Effector memory CD4-positive, alpha-beta T cell (primary cell): ENCODE results near the gene ZNF610.
"Not testable (repeated sequence)": the region's sequence is repeated elsewhere in the genome, so short reads cannot be mapped to it uniquely, and the experiment has no call there.

Experiments
- DNase-seq, 3 donors: peaks; one replicate each; pipeline ENCODE4 v3.0.0-alpha.2; 2020
- H3K27ac ChIP-seq: 2 replicates; pipeline ENCODE4 v1.7.0; 2013; ENCODE audit warnings: mild to moderate bottlenecking, low read length, moderate library complexity; ENCODE audit not compliant: insufficient read depth, poor library complexity, severe bottlenecking
- H3K27me3 ChIP-seq: replicated peaks from 2 replicates; pipeline ENCODE4 v1.7.0; 2013; ENCODE audit warnings: mild to moderate bottlenecking, low read length; ENCODE audit not compliant: insufficient read depth, control insufficient read depth, poor library complexity, severe bottlenecking
- H3K36me3 ChIP-seq: 2 replicates; pipeline ENCODE4 v1.7.0; 2013; ENCODE audit warnings: mild to moderate bottlenecking, low read length, moderate library complexity; ENCODE audit not compliant: control insufficient read depth, insufficient read depth
- H3K4me1 ChIP-seq: 2 replicates; pipeline ENCODE4 v1.7.0; 2013; ENCODE audit warnings: low read length, mild to moderate bottlenecking; ENCODE audit not compliant: control insufficient read depth, insufficient read depth, poor library complexity, severe bottlenecking
- H3K4me3 ChIP-seq: 2 replicates; pipeline ENCODE4 v1.7.0; 2013; ENCODE audit warnings: low read length, low read depth, mild to moderate bottlenecking; ENCODE audit not compliant: insufficient read depth, poor library complexity, severe bottlenecking
- H3K9me3 ChIP-seq: 2 replicates; pipeline ENCODE4 v1.7.0; 2013; ENCODE audit warnings: mild to moderate bottlenecking, low read length, moderate library complexity; ENCODE audit not compliant: control insufficient read depth

Gene ZNF610

GRCh38 chr19:52331757-52332156 lies 4.3 kb upstream of the ZNF610 start:
- no peak overlapping the region for H3K27ac ChIP-seq
- no peaks in the 10 kb centered on the region for H3K36me3 ChIP-seq
- H3K4me3 ChIP-seq = no peak overlapping the region
- no peaks in the 10 kb centered on the region for H3K27me3 ChIP-seq
- no peak for DNase-seq
- H3K9me3 ChIP-seq = peaks cover 42% of the 10 kb centered on the region
- H3K4me1 ChIP-seq = peaks cover 8% of the 10 kb centered on the region

GRCh38 chr19:52335768-52336116 lies 301 bp upstream of the ZNF610 start:
- H3K4me3 ChIP-seq = peak overlapping the region; percentile 80
- H3K27me3 ChIP-seq = no peaks in the 10 kb centered on the region
- H3K36me3 ChIP-seq = no peaks in the 10 kb centered on the region
- no peak for DNase-seq
- no peak overlapping the region for H3K27ac ChIP-seq
- H3K9me3 ChIP-seq = peaks cover 22% of the 10 kb centered on the region
- peaks cover 10% of the 10 kb centered on the region for H3K4me1 ChIP-seq

GRCh38 chr19:52336791-52337381 lies 843 bp downstream of the ZNF610 start:
- Histone ChIP-seq H3K4me1 (peaks cover 10% of the 10 kb centered on the region), H3K9me3 (peaks cover 11% of the 10 kb centered on the region), H3K27ac (peak overlapping the region; percentile 72), H3K36me3 (no peaks in the 10 kb centered on the region), H3K4me3 (peak overlapping the region; percentile 80), H3K27me3 (no peaks in the 10 kb centered on the region)
- no peak for DNase-seq

- not testable (repeated sequence) for H3K27me3 ChIP-seq, H3K9me3 ChIP-seq, H3K4me3 ChIP-seq, DNase-seq, H3K36me3 ChIP-seq, H3K27ac ChIP-seq
- peaks cover 10% of the 10 kb centered on the region for H3K4me1 ChIP-seq
These were observed 3.0 kb downstream of the ZNF610 start for GRCh38 chr19:52339022-52339421.

- DNase-seq = peak; percentile 9 to 50 (median 19)
- no peak overlapping the region for H3K4me3 ChIP-seq
- H3K4me1 ChIP-seq = no peaks in the 10 kb centered on the region
- H3K9me3 ChIP-seq = no peaks in the 10 kb centered on the region
- H3K27me3 ChIP-seq = no peaks in the 10 kb centered on the region
- no peaks in the 10 kb centered on the region for H3K36me3 ChIP-seq
- no peak overlapping the region for H3K27ac ChIP-seq
These were observed 7.5 kb downstream of the ZNF610 start for GRCh38 chr19:52343548-52343947.

GRCh38 chr19:52345162-52345561 lies 9.1 kb downstream of the ZNF610 start:
- no peak for DNase-seq
- Histone ChIP-seq H3K4me3 (no peak overlapping the region), H3K9me3 (no peaks in the 10 kb centered on the region), H3K27me3 (no peaks in the 10 kb centered on the region), H3K36me3 (no peaks in the 10 kb centered on the region), H3K27ac (no peak overlapping the region), H3K4me1 (no peaks in the 10 kb centered on the region)

GRCh38 chr19:52351512-52351911 lies 15.5 kb downstream of the ZNF610 start:
- Histone ChIP-seq H3K27ac (no peak overlapping the region), H3K4me3 (no peak overlapping the region), H3K9me3 (no peaks in the 10 kb centered on the region), H3K27me3 (no peaks in the 10 kb centered on the region), H3K36me3 (peaks cover 7% of the 10 kb centered on the region), H3K4me1 (no peaks in the 10 kb centered on the region)
- DNase-seq = no peak

- peaks cover 19% of the 10 kb centered on the region for H3K9me3 ChIP-seq
These were observed 30.4 kb downstream of the ZNF610 start for GRCh38 chr19:52366414-52366824.

GRCh38 chr19:52369559-52370340 lies 33.7 kb downstream of the ZNF610 start, which contains the start of gene ZNF880:
Gene ZNF880, plus strand, starts transcription at chr19:52369923. Its CDS starts 43 bp downstream, at chr19:52369966.
- peaks cover 20% of the 10 kb centered on the region for H3K9me3 ChIP-seq
- DNase-seq = peak; percentile 72 to 89 (median 82)
- peaks cover 17% of the 10 kb centered on the region for H3K36me3 ChIP-seq
- H3K4me1 ChIP-seq = peaks cover 10% of the 10 kb centered on the region
- H3K27ac ChIP-seq = peak within 1 kb of the TSS; percentile 92
- H3K27me3 ChIP-seq = no peaks in the 10 kb centered on the region
- peak within 1 kb of the TSS; percentile 92 for H3K4me3 ChIP-seq

More at GRCh38 chr19:52366414-52366824, 30.4 kb downstream of the ZNF610 start:
- Histone ChIP-seq H3K4me3 (no peak overlapping the region), H3K27me3 (no peaks in the 10 kb centered on the region), H3K27ac (no peak overlapping the region), H3K4me1 (peaks cover 10% of the 10 kb centered on the region), H3K36me3 (no peaks in the 10 kb centered on the region)
- DNase-seq = no peak

- Histone ChIP-seq H3K4me3 (peak overlapping the region; percentile 92), H3K36me3 (peaks cover 21% of the 10 kb centered on the region), H3K27ac (peak overlapping the region; percentile 92), H3K9me3 (peaks cover 15% of the 10 kb centered on the region), H3K4me1 (peaks cover 10% of the 10 kb centered on the region), H3K27me3 (no peaks in the 10 kb centered on the region)
- no peak for DNase-seq
These were observed 34.3 kb downstream of the ZNF610 start for GRCh38 chr19:52370341-52370710.
